Measurements from ENCODE around the gene AMN1. TPM values are rescaled to one million over a fixed set of nuclear protein-coding genes. Genes with fewer than 3 reads are reported as not detected.

The AMN1 gene
- total and polyA plus RNA-seq, 2 experiments from 2014 or later: 12.6 to 17.7 TPM

GRCh38 chr12:31687101-31687527 lies 41.7 kb downstream of the AMN1 start (continued):
- TF ChIP-seq, protein P1, sequence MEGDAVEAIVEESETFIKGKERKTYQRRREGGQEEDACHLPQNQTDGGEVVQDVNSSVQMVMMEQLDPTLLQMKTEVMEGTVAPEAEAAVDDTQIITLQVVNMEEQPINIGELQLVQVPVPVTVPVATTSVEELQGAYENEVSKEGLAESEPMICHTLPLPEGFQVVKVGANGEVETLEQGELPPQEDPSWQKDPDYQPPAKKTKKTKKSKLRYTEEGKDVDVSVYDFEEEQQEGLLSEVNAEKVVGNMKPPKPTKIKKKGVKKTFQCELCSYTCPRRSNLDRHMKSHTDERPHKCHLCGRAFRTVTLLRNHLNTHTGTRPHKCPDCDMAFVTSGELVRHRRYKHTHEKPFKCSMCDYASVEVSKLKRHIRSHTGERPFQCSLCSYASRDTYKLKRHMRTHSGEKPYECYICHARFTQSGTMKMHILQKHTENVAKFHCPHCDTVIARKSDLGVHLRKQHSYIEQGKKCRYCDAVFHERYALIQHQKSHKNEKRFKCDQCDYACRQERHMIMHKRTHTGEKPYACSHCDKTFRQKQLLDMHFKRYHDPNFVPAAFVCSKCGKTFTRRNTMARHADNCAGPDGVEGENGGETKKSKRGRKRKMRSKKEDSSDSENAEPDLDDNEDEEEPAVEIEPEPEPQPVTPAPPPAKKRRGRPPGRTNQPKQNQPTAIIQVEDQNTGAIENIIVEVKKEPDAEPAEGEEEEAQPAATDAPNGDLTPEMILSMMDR (conservative IDR thresholded peaks at IDR 0.05; ENCODE audit: low read depth in 2 of 2): no peak
- TF ChIP-seq, protein P2, sequence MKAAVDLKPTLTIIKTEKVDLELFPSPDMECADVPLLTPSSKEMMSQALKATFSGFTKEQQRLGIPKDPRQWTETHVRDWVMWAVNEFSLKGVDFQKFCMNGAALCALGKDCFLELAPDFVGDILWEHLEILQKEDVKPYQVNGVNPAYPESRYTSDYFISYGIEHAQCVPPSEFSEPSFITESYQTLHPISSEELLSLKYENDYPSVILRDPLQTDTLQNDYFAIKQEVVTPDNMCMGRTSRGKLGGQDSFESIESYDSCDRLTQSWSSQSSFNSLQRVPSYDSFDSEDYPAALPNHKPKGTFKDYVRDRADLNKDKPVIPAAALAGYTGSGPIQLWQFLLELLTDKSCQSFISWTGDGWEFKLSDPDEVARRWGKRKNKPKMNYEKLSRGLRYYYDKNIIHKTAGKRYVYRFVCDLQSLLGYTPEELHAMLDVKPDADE (IDR thresholded peaks at IDR 0.05): no peak
- TF ChIP-seq POLR2AphosphoS5 (IDR thresholded peaks at IDR 0.05; ENCODE audit: low read depth) (no peak), EZH2phosphoT487 (IDR thresholded peaks at IDR 0.05; ENCODE audit: unreplicated experiment) (no peak), NANOG (IDR thresholded peaks at IDR 0.05; ENCODE audit: borderline replicate concordance) (no peak)
- TF ChIP-seq, protein P3, sequence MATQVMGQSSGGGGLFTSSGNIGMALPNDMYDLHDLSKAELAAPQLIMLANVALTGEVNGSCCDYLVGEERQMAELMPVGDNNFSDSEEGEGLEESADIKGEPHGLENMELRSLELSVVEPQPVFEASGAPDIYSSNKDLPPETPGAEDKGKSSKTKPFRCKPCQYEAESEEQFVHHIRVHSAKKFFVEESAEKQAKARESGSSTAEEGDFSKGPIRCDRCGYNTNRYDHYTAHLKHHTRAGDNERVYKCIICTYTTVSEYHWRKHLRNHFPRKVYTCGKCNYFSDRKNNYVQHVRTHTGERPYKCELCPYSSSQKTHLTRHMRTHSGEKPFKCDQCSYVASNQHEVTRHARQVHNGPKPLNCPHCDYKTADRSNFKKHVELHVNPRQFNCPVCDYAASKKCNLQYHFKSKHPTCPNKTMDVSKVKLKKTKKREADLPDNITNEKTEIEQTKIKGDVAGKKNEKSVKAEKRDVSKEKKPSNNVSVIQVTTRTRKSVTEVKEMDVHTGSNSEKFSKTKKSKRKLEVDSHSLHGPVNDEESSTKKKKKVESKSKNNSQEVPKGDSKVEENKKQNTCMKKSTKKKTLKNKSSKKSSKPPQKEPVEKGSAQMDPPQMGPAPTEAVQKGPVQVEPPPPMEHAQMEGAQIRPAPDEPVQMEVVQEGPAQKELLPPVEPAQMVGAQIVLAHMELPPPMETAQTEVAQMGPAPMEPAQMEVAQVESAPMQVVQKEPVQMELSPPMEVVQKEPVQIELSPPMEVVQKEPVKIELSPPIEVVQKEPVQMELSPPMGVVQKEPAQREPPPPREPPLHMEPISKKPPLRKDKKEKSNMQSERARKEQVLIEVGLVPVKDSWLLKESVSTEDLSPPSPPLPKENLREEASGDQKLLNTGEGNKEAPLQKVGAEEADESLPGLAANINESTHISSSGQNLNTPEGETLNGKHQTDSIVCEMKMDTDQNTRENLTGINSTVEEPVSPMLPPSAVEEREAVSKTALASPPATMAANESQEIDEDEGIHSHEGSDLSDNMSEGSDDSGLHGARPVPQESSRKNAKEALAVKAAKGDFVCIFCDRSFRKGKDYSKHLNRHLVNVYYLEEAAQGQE (IDR thresholded peaks at IDR 0.05; ENCODE audit: unreplicated experiment): no peak

DNA sequence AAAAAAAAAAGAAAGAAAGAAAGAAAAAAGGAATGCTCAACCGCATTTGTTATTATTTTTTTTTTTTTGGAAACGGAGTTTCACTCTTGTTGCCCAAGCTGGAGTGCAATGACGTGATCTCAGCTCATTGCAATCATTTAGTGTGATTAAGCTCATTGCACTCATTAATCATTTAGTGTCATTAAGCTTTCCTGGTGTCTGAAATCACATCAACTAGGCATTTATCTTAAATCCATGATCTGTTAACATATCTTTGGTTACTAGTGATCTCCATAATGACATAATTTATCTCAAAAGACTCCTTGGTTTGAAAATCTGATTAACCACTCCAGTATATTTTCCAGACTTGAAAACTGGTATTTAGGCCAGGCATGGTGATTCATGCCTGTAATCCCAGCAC lies 43.0 kb downstream of the AMN1 start:
- Mint-ChIP-seq H3K4me1 (no peaks in the 10 kb centered on the region), H3K27me3 (ENCODE audit: insufficient read depth, low read depth, poor library complexity) (peaks cover 3% of the 10 kb centered on the region), H3K27ac (no peak overlapping the region), H3K9me3 (peaks cover 35% of the 10 kb centered on the region), H3K36me3 (ENCODE audit: low read depth) (peaks cover 55% of the 10 kb centered on the region), H3K4me3 (no peak overlapping the region)
- H3K27ac ChIP-seq (ENCODE audit: low read depth): no peak overlapping the region
- no peak overlapping the region for H3K4me3 ChIP-seq
- H3K4me2 ChIP-seq: no peak overlapping the region
- H3K27me3 ChIP-seq (ENCODE audit: insufficient read depth): no peaks in the 10 kb centered on the region
- no peaks in the 10 kb centered on the region for H4K20me1 ChIP-seq (replicated peaks; ENCODE audit: insufficient read depth)
- ATAC-seq (no peak), DNase-seq (ENCODE audit: low spot score) (no peak)
- H3K36me3 ChIP-seq (ENCODE audit: insufficient read depth): peaks cover 4% of the 10 kb centered on the region; the same call in 1 of the 2 replicates
- no peaks in the 10 kb centered on the region for H3K79me2 ChIP-seq (replicated peaks; ENCODE audit: insufficient read depth)
- no peak overlapping the region for H2AFZ ChIP-seq
- peaks cover 10% of the 10 kb centered on the region for H3K4me1 ChIP-seq (ENCODE audit: insufficient read depth)
- no peaks in the 10 kb centered on the region for H3F3A ChIP-seq (replicated peaks; ENCODE audit: low read depth)
- no peaks in the 10 kb centered on the region; the same call in 1 of the 2 replicates for H3K9me2 ChIP-seq (ENCODE audit: insufficient read depth)
- TF ChIP-seq, protein P1 (conservative IDR thresholded peaks at IDR 0.05; ENCODE audit: low read depth in 2 of 2): no peak
- TF ChIP-seq CREB1 (CRISPR knock-in tag; IDR thresholded peaks at IDR 0.05; ENCODE audit: low read depth) (no peak), POLR2AphosphoS5 (IDR thresholded peaks at IDR 0.05; ENCODE audit: low read depth) (no peak), EZH2 (IDR thresholded peaks at IDR 0.05; ENCODE audit: low read depth, unreplicated experiment) (no peak)
- TF ChIP-seq, protein P3 (IDR thresholded peaks at IDR 0.05; ENCODE audit: unreplicated experiment): no peak
